CD4-positive, alpha-beta T cell treated with Interleukin-4 for 1 hour (primary cell): Measurements from ENCODE around the gene GJD3.

Source experiments
- DNase-seq, 2 donors: peaks; one replicate each; pipeline ENCODE4 v3.0.0-alpha.2; 2020 to 2022

The GJD3 gene

DNA sequence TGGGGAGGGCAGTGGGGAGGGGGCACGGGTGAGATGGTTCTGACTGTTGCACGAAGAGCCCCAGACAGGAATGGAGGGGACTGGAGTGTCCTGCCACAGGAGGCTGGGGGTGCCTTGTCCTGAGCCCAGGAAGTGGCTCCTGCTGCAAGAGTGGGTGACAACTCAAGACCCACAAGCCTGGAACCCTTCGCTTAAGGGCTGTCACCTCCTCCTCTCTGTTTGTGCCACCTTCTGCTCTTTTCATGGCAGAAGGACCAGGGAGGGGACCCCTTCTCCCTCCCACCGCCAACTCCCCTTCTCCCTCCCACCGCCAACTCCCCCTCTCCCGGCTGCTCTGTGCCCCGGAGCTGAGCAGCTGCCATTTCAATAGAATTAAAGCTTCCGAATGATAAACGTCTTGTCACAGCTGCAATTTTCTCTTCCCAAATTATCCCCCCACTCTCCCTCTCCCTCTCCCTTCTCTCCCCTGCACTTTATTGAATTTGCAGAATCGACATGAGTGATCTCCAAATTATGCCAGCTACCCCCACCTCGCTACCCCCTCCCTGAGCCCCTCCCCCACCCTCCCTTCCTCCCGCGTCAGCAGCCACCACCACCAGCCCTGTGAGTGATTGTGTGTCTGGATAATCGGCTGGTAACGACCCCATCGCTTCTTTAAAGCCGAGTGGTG lies 13.7 kb downstream of the GJD3 start:
- DNase-seq = no peak

DNA sequence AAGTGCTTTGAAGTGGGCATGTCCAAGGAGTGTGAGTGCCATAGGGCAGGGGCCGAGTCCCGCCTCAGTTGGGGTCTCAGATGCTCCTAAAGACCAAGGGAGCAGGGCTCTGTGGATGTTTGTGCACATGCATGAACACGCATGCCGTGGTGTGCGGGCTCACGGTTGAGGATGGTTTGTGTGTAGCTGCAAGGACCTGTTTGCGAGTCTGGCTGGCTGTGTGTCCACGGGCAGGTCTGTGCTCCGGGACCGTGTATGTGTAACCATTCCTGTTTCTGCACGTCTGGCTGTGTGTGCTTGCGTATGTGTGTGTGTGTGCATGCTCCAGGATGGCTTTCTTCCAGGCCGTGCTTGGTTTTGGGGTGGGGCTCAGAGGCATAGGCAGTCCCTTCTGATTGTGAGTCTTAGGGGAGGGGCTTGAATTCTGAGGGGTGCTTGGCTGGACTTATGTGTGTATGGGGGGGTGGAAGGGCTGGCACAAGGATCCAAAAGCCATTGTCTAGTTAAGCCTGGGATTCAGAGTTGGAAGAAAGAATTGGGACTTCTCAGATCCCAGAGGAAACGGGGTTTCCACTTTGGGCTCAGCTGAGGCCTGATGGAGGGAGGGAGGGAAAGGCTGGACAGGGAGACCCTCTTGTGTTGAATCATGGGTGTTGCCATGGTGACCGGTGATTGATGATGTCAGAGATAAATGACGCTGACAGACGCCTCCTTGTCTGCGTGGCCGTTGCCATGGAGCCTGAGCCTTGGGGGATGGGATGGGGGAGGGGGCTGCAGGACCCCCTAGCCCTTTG lies 14.4 kb downstream of the GJD3 start:
- DNase-seq = no peak

DNA sequence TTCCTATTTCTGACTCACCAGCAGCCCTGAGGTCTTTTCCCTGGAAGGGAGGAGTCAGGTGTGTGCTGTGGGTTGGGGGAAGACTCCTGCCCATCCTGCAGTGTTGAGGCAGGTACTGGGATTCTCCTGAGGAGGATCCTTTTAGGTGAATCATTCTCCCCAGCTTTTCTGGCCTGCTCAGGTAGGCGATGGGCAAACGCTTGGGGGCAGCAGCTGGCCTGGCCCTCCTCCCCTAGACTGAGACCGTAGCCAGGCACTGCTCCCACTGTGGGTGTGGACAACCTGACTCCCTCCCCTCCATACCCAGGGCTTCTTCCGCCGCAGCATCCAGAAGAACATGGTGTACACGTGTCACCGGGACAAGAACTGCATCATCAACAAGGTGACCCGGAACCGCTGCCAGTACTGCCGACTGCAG lies 15.1 kb downstream of the GJD3 start:
- DNase-seq = no peak

DNA sequence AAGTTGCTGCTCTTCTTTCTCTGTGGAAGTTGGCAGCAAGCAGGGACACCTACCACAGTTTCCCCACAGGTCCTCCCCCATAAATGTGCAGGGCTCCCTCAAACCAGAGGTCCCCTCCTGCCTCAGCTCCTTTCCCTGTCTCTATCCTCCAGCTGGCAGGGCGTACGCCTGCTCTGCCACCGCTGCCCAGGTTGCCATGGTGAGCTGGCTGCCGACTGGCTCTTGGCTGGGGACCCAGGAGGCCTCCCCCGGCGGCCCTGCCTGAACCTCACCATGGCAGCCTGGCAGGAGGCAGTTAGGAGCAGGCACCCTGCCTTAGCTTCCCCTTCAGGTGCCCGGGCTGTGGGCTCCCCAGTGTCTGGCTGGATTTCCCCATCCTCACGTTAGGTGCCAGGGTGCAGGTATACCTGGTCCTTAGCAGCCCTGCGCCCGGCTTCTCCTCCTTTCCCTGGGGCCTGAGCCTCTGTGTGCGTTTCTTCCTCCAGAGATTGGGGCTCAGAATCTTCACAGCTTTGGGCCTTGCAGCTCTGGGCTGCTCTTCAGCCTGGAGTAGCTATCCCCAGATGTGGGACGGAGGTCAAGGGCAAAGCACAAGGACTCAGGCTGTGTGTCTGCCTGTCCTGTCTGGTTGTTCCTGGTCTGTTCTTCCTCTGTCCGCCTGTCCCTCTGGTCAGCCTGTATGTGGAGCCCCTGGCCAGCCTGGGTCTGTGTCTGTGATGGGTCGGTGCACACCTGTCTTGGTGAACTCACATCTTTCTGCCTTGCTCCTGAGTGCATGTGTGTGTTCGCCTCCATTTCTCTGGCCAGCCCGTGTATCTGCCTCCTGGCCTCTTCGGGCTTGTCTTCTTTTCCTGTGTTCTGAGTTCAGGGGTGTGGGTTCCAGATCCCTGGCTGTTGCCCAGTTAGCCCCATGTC lies 15.7 kb downstream of the GJD3 start:
- no peak for DNase-seq

DNA sequence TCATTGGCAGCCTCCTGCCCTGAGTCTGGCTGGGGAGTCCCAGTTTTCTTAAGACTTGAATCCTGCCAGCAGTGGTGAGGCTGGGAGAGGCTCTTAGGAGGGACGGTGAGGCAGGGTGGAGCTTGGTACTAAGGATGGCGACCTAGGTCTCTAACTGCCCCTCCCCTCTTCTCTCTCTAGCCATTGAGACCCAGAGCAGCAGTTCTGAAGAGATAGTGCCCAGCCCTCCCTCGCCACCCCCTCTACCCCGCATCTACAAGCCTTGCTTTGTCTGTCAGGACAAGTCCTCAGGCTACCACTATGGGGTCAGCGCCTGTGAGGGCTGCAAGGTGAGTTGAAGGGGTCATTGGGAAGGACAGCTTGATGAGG lies 16.4 kb downstream of the GJD3 start:
- no peak for DNase-seq

DNA sequence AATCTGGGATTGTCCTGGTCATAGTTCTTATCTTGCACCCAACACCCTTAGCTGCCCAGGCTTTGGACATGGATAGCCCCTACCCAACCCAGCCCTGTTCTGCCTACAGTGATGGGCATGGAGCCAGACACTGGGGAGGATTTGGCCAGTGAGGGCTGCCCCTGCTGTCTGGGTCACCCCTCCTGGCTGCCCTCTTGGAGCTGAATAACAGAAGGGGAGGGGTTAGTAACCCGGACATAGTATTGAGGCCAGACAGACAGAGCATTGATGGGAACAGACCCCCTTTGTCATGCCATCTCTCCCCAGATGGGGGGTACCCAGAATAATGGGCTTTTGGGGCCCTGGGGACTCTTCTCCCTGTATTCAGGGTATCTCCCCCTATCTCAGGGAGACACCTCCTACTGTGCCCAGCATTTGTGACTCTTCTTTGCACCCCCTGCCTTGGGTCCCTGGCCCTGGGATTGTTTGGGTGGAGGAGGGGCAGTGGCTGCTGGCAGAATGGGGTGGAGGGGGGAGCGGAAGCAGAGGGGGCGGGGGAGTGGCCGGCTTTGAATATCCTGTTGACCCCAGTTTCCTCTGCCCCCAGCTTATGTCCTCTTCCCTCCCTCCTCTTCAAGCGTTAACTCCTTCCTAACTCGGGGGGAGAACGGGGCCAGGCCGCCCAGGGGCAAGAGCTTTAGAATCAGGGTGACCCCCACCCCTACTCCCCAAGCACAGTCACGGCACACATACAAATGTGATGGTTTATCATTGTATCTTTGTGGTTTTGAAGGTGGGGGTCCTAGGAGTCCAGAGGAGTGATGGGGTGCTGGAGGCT lies 17.0 kb downstream of the GJD3 start:
- no peak for DNase-seq

DNA sequence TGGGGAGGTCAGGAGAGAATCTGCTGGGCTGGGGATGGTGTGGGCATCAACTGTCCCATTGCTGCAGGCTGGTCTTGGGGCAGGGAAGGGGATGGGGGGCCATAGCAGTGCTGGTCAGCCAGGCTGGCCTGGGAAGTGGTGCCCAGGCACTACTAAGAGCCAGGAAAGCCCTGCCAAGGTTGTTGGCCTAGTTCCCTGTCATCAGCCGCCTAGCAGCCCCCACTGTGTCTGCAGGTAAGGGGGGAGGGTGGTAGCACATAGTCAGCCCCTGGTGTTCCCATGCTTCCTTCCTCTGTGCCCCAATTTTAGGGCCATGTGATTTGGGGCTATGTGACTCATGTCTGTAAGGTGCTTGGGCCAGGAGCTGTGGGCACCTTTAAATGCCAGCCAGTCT lies 17.8 kb downstream of the GJD3 start:
- no peak for DNase-seq

DNA sequence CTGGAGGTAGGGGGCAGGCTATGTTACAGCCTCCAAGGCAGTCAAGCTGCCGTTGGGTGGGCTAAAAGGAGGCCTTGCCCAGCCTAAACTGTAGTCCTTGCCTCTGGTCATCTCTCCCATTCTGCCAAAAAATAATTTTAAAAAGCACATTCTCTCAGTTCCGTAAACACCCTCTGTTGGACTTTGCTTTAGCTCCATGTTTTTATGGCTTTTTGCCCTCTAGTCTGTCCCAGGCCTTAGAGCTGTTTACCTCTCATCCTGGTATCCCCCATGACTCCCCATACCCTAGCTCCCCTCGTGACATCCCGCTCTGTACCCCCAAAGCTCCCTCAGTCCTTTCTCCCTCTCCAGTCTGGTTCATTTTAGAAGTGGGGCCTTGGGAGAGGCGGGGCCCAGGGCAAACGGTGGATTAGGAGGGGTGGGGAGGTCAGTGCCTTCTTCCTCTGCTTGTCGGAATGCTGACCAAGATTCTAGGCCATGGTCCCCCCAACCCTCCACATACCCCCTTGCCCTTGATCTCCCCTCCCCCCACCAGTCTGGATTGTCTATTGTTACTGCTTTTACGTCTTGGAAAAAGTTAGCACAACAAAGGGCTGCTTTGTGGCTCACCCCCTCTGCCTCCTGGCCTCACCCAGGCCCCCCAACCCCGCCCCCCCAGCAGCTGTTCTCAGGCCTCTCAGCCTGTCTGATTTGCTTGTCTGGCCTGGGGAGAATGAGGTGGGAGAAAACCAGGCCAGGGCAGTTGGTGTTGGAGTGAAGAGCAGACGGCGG lies 18.4 kb downstream of the GJD3 start:
- DNase-seq = no peak

DNA sequence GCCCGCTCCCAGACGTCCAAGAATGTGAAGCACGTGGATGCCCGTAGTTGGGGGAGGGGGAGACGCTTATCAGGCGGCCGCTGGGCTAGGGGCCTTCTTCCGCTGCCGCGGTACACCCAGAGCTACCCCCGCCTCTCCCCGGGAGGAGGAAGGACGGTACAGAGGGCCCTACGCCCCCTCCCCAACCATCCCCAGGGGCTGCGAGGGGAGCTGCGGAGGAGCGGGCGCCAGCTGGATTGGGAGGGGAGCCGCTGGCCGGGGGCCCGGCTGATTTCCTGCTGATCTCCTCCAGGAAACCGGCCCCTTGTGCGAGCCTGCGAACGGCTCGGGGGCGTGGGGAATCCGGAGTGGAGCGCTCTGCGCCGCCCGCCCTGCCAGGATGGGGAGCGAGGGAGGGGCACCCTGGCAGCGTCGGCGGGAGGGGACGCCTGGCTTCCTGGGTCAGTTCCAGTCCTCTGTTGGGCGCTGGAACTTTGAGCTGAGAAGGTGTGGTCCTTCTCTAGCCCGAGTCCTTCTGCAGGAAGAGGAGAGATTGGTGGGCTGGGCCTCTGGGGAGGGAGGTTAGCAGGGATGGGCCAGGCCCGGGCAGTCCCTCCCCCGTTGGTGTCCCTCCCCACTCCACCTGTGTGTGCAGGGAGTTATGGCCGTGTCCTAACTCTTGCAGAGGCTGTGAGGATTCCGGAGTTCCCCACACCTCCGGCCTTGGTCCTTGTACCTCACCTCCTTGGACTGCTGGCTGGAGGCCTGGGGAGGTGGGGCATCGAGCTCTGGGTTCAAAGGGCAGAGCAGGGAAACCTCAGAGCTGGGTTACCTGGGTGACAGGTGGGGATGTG lies 19.2 kb downstream of the GJD3 start:
- DNase-seq = peak; percentile 41 to 54

DNA sequence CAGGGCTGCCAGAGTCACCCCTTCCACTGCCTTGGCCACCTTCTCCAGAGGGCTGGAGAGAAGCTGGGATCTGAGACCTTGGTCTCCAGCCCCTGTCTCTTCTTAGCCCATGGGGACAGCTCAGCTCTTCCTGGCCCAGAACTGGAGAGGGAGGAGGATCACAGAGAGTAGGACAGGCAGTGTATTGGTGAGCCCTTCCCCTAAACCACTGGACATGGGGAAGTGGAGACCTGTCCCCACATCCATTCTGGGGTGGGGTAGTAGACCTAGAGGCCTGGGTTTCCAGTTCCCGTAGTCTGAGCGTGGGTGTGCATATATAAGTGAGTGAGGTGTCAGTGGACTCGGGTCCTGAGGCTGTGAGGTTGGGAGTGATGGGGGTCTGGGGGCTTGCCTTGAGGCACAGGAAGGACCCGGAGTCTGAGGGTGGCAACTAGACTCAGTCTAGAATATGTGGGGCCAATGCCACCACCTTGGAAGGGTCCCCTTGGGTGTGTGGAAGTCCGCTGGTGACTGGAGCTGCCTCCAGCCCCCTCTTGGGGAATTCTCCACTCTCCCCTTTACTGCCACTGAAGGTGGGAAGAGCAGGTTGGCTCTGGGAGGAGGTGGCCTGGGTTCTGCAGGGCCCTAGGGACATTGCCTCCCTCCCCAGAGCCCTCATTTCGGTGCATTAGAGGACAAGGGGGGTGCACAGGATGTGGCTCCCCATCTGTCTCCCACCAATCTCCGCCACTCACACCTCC lies 19.9 kb downstream of the GJD3 start:
- DNase-seq = peak in 1 of 2 donors; percentile 49

DNA sequence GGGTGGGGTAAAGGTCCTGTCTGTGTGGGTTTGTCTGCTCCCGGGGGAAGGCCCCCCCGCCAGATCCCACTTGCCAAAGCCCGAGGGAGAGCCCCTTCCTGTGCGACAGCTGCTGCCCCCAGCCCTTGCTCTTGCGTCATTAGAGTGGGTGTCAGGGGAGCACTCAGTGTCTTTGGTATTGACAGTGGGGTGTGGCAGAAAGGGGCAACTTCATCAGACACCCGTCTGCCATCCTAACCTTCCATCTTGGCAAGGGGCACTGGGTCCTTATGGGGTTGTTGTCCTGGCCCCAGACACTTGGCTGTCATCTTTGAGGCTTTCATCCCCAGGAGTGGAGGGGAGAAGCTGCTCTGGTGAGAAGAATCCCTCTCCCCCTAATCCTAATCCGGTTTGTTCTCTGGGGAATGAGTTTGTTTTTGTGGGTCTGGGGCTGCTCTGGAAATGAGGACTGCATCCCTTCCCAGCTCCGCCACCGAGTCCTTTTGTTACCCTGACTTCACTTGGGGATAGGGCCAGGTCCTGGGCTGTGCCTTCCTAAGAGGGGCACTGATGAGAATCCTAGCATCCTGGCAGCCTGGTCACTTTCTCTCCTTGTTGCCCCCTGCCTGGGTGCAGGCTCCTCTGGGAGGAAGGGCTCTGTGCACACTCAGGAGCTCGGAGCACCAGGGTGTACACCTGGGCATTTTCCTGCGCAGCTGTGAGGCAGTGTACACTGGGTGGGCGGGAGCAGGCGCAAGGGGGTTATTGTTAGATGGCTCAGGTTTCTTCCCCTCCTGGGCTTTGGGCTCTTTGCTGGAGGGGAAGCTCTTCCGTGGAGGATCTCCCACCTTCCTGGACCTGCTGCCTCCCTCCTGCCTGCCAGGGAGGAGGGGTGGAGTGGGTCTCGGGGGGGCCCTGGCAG lies 21.1 kb downstream of the GJD3 start:
- DNase-seq = peak in 1 of 2 donors; percentile 73

DNA sequence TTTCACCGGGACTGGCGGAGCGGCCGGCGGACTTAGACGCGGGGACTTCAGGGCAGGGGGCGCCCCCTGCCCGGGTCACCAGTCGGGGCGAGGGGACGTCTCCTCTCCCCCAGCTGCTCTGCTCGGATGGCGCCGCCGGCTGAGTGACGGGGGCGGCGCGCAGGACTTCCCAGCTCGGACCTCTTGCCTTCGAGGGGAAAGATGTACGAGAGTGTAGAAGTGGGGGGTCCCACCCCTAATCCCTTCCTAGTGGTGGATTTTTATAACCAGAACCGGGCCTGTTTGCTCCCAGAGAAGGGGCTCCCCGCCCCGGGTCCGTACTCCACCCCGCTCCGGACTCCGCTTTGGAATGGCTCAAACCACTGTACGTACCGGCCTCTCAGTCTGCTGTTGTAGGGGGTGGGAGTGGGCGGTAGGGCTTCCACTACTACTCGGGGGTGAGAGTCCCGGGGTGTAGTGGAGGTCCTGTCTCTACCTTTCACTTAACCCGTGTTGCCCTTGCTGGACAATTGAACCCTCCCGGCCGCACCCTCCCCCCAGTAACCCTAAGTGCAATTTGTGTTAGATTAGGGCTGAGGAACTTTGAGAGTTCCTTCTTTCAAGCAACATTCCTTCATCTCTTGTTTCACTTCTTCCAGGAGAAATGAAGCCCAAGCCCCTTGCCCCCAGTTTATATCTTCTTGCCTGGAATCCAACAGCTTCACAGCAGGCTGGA lies 21.9 kb downstream of the GJD3 start:
- DNase-seq = no peak

DNA sequence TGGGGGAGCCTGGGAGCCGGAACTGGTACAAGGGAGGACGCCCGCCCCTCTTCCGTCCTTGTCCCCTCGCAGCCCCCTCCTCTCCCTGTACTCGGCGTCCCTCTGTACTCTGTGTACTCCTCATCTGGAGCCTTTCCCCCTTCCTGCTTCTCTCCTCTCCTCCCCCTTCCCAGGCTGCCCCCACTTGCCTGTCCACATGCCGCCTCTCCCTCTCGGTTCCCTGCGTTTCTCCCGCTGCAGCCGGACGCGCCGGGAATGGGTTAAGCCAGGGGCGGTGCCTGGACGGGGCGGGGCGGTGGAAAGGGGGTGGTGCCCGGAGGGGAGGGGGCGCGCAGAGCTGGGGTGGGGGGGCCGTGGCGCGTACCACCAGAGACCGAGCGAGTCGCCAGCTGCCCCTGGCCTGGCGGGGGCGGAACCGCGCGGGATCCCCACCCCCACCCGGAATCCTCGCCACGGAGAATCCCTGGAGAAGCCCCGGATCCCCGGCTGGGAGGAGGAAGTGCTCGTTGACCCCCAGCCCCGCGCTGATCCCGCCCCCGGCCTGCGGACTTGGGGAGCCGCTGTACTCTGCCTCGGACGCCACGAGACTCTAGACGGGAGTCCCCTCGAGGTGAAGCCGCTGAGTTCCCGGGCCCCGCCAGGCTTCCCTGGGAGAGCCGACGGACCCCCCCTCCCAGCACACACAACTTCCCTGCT lies 22.6 kb downstream of the GJD3 start:
- peak; percentile 45 to 63 for DNase-seq

DNA sequence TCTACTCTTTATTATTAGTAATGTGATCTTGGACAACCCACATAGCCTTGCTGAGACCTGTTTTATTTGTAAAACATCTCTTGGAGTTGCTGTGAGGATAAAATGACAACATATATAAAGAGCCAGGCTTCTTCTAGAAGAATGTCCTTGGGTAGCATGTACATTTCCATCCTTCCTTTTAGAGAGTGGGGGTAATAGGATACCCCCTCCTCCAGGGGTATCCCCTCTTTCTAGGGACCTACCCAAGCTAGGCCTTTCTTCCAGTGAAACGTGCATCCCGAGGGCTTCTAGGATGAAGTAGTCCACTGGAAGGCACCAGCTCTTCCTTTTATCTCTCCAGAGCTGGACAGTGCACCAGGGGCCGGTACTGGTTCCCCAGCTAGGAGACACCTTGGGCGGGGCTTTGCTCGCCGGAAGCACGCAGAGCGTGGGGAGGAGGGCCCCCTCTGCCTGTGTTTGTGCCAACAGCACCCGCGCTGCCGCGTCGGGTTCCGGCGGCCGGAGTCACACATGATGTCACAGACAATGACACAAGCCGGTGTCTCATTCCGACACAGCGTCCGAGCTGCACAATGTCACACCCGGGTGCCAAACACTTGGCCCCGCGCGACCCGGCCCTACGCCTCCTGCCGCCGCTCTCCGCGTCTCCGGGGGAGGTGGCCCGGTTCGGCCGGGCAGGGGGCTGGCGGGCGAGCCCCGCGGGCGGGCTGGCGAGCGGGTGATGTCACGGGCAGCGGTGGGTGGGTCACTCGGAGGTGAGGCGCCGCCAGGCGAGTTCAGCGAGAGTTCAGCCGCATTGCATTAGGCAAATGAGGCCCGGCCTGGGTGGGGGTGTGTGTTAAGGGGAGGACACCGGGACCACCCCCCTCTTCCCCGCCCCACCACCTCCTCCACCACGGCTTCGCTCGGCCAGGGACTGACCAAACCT lies 23.4 kb downstream of the GJD3 start:
- DNase-seq = peak; percentile 93 to 96

DNA sequence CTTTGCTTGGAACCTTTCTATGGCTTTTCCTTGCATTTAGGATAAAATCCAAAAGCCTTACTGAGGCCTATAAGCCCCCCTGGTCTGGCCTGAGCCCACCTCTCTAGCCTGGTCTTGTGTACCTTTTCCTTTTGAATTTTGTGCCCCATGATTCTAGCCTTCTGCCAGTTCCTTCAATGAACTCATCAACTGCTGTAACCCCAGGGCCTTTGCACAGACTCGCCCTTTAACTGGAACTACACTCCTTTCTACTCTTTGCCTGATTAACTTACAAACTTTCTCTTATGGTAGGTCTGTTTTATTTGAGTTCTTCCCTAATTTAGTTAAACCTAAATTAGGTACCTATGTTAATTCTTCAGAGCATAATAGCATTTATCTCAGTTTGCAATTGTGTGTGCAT lies 24.2 kb downstream of the GJD3 start:
- no peak for DNase-seq

DNA sequence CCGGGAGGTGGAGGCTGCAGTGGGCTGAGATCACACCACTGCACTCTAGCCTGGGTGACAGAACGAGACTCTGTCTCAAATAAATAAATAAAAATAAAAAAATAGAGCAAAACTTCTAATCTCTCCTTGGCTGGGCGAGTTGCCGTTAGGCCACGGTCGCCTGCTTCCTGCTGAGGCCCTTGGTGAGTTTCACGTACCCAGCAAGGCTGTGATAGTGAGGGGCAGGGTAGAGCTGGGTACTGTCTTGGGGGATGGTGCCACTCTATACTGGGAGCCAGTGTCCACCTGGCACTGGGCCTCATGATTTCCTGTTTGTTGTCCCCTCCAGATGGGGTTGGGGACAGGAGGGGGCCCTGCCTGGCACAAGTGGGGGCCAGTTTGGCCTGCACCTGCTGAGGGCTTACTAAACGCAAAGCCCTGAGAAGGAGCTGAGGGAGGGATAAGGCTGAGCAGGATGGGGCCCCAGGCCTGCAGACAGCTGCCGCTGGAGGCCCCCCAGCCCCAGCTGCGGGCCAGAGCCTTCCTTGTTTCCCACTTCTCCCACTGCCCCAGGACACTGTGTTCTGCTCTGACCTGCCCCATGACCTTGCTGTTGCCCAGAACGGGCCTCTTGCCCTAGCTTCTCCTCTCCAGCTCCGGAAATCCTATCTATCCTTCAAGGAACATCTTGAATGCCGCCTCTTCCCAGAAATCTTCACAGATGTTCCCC lies 25.4 kb downstream of the GJD3 start:
- no peak for DNase-seq
